Mesothelial cell of epicardium (in vitro differentiated cells): Measurements from ENCODE around the gene NALCN. TPM values are rescaled to one million over a fixed set of nuclear protein-coding genes. Genes with fewer than 3 reads are reported as not detected.
A peak's percentile ranks its signal among the peaks of the same experiment; 100 is the strongest.

Source experiments
- DNase-seq, 2 experiments: peaks; one replicate each; pipeline ENCODE4 v3.0.0; 2021; ENCODE audit warnings: low spot score in 2 of 2; ENCODE audit not compliant: unreplicated experiment in 2 of 2
- H3K27ac Mint-ChIP-seq: 2 replicates; pipeline ENCODE4 v1.8.0; 2021; ENCODE audit warnings: mixed read lengths
- H3K27me3 Mint-ChIP-seq: 2 replicates; pipeline ENCODE4 v1.8.0; 2021; ENCODE audit warnings: low read depth, mixed read lengths
- H3K36me3 Mint-ChIP-seq: 2 replicates; pipeline ENCODE4 v1.8.0; 2021; ENCODE audit warnings: mixed read lengths
- H3K4me1 Mint-ChIP-seq: 2 replicates; pipeline ENCODE4 v1.8.0; 2021; ENCODE audit warnings: mixed read lengths
- H3K4me3 Mint-ChIP-seq: 2 replicates; pipeline ENCODE4 v1.8.0; 2021; ENCODE audit warnings: mild to moderate bottlenecking, moderate library complexity, mixed read lengths
- H3K9me3 Mint-ChIP-seq: 2 replicates; pipeline ENCODE4 v1.8.0; 2021; ENCODE audit warnings: mixed read lengths
- total RNA-seq: library from RNA; stranded (reverse); gene quantifications from 3 replicates; pipeline ENCODE4 v1.2.1, GENCODE V29; 2021
- TF ChIP-seq, protein P1 (sequence below): fragments of 200-600 bp; sonication (generic); IDR thresholded peaks from one replicate; pipeline ENCODE4 v1.5.0; 2021; ENCODE audit warnings: antibody characterized with exemption; ENCODE audit not compliant: unreplicated experiment

NALCN gene
- total RNA-seq, 1 donor from 2014 or later: 2.2 TPM

DNA sequence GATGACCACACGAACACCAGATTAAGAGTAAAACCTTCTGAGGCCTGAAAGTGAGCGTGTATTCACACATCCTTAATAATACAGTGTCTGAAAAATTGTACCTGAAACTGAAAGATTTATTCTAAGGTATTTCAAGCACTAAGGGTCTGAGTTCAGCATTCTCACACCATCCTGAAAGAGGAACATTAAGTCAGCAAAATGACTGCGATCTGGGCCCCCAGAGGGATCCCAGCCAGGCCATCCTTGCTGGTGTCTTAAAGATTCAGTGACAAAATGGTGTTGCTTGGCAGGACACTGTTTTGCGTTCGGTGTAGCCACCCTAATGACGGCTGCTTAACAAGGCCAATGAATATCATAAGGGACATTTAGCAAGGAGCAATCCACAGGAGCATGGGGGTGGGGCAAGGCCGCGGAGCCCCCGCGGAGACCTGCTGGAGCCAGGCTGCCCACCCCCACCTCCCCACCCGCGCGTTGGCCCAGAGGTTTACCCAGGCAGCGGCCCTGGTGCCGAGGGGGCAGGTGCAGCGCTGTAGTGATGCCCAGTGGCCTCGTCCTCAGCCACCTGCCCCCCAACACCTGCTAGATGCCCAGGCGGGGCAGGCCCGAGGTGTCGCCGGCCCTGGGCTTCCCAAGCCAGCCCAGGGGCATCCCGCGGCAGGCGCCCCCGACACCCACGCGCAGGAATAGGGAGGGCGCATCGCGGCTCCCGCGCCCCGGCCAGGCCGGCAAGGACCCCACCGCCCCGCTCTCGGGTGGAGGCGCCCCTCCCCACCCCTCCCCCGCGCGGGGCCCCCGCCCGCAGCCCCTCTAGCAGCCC is 742 bp downstream of the NALCN start:
- H3K36me3 Mint-ChIP-seq: no peaks in the 10 kb centered on the region
- peaks cover 22% of the 10 kb centered on the region for H3K4me1 Mint-ChIP-seq
- H3K27ac Mint-ChIP-seq: no peak overlapping the region
- peaks cover 45% of the 10 kb centered on the region for H3K27me3 Mint-ChIP-seq
- no peaks in the 10 kb centered on the region for H3K9me3 Mint-ChIP-seq
- no peak for DNase-seq
- peak overlapping the region; percentile 60 for H3K4me3 Mint-ChIP-seq
- TF ChIP-seq, protein P1, sequence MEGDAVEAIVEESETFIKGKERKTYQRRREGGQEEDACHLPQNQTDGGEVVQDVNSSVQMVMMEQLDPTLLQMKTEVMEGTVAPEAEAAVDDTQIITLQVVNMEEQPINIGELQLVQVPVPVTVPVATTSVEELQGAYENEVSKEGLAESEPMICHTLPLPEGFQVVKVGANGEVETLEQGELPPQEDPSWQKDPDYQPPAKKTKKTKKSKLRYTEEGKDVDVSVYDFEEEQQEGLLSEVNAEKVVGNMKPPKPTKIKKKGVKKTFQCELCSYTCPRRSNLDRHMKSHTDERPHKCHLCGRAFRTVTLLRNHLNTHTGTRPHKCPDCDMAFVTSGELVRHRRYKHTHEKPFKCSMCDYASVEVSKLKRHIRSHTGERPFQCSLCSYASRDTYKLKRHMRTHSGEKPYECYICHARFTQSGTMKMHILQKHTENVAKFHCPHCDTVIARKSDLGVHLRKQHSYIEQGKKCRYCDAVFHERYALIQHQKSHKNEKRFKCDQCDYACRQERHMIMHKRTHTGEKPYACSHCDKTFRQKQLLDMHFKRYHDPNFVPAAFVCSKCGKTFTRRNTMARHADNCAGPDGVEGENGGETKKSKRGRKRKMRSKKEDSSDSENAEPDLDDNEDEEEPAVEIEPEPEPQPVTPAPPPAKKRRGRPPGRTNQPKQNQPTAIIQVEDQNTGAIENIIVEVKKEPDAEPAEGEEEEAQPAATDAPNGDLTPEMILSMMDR: no peak

DNA sequence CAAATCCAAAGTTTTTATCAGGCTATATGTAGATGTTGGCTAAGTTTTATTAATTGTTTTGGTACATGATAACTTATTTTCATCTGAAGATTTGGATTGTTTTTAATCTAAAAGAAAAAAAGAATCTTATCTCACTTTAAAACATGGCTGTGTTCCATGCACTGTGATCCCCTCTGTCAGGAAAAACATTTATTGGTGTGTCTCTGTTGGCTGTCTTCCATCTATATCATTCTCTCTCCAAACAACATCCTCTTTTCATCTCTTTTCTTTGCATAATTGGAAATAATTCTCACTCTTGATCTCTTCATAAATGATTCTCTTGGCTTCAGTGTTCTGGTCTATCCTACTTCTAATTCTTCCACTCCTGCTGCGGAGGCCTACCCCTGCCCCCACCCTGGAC is 4.2 kb downstream of the NALCN start:
- Mint-ChIP-seq H3K4me1 (peaks cover 19% of the 10 kb centered on the region), H3K27me3 (peaks cover 50% of the 10 kb centered on the region), H3K27ac (peak overlapping the region; percentile 0), H3K9me3 (no peaks in the 10 kb centered on the region), H3K36me3 (no peaks in the 10 kb centered on the region), H3K4me3 (no peak overlapping the region)
- DNase-seq: no peak
- TF ChIP-seq, protein P1: no peak

DNA sequence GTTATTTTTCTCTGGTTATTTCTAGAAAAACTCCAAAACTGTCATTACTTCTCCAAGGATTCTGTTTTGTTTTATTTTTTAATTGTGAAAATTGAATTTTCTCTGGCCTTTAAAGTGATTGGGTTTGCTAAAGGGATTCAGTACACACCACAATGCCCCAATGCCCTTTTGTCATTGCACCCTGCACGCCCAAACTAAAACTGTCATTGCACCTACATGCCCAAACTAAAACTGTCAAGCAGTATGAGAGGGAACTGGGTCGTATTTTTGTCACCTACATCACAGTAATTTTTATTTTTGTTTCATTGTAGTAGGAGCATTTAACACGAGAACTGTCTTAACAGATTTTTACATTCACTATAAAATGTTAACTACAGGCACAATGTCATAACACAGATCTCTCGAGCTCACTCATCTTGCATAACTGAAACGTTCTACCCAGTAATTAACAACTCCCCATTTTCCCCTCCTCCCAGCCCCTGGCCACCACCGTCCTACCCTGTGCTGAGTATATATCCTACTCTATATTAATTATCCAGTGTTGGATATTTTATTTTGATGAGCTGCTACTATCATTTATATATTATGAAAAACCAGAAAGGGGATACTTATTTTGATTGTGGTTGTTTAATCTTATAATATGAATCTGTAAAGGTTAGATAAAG is 7.2 kb downstream of the NALCN start:
- Mint-ChIP-seq H3K27ac (no peak overlapping the region), H3K36me3 (no peaks in the 10 kb centered on the region), H3K27me3 (peaks cover 30% of the 10 kb centered on the region), H3K9me3 (no peaks in the 10 kb centered on the region), H3K4me3 (no peak overlapping the region), H3K4me1 (peaks cover 8% of the 10 kb centered on the region)
- TF ChIP-seq, protein P1: no peak
- no peak for DNase-seq

DNA sequence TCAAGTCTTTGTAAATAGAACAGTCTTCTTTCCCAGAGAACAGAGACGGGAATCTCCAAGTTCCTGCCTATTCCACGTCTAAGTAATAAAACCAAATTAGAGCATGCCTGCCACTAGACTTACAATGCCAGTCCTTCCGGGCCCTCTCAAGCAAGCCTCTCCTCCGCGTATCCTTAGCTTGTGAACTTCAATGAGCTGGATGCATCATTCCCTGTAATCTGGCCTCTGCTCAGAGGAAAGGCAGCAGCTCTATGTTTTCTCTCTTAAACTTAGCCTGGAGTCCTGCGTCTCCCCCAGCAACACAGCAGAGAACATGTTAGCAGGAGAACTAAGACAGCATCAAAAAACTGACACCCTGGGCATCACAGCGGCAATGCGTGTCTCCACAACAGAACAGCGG is 8.2 kb downstream of the NALCN start:
- Mint-ChIP-seq H3K27me3 (peaks cover 24% of the 10 kb centered on the region), H3K27ac (no peak overlapping the region), H3K36me3 (no peaks in the 10 kb centered on the region), H3K9me3 (no peaks in the 10 kb centered on the region), H3K4me3 (no peak overlapping the region), H3K4me1 (peaks cover 8% of the 10 kb centered on the region)
- TF ChIP-seq, protein P1: no peak
- DNase-seq: no peak

DNA sequence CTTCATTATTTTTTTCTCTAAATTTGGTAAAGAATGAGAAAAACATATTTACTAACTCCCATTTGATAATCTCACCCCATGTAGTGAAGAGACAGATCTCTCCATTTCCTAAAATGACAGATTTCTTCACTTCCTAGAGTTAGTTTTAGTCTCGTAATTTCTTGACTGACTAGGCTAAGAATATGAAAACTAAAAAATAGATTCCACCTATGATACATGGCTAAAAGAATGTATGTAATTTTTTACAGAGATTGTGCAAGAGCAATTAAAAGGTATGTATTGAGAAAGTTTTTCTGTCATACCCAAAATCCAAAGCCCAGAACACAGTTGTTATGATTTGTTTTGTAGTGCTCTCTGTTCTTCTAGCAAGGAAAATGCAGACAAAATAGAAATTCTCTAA is 9.5 kb downstream of the NALCN start:
- no peaks in the 10 kb centered on the region for H3K36me3 Mint-ChIP-seq
- H3K27ac Mint-ChIP-seq: no peak overlapping the region
- H3K27me3 Mint-ChIP-seq: peaks cover 22% of the 10 kb centered on the region
- H3K4me3 Mint-ChIP-seq: no peak overlapping the region
- TF ChIP-seq, protein P1: no peak
- peaks cover 1% of the 10 kb centered on the region for H3K4me1 Mint-ChIP-seq
- H3K9me3 Mint-ChIP-seq: no peaks in the 10 kb centered on the region
- DNase-seq: no peak
